Trophoblast cell (in vitro differentiated cells and primary cell): Measurements from ENCODE around the gene RAB27A.

Source experiments
- DNase-seq, 2 donors: peaks; one replicate each; pipeline ENCODE4 v3.0.0-alpha.2; 2016
- H2AFZ ChIP-seq: 2 replicates; pipeline ENCODE4 v1.6.1; 2013; ENCODE audit warnings: low read length, moderate library complexity, mild to moderate bottlenecking; ENCODE audit not compliant: insufficient read depth, poor library complexity
- H2AK5ac ChIP-seq: 2 replicates; pipeline ENCODE4 v1.6.1; 2013; ENCODE audit warnings: mild to moderate bottlenecking, low read length
- H2BK120ac ChIP-seq: 2 replicates; pipeline ENCODE4 v1.6.1; 2013; ENCODE audit warnings: low read length, mild to moderate bottlenecking, moderate library complexity; ENCODE audit not compliant: insufficient read depth, poor library complexity
- H2BK12ac ChIP-seq: 2 replicates; pipeline ENCODE4 v1.6.1; 2013; ENCODE audit warnings: mild to moderate bottlenecking, low read length, moderate library complexity
- H2BK5ac ChIP-seq: 2 replicates; pipeline ENCODE4 v1.6.1; 2013; ENCODE audit warnings: low read length, low read depth, moderate library complexity, mild to moderate bottlenecking; ENCODE audit not compliant: poor library complexity
- H3K14ac ChIP-seq: 2 replicates; pipeline ENCODE4 v1.6.1; 2013; ENCODE audit warnings: mild to moderate bottlenecking, low read length
- H3K18ac ChIP-seq: 2 replicates; pipeline ENCODE4 v1.6.1; 2013; ENCODE audit warnings: mild to moderate bottlenecking, low read length
- H3K23ac ChIP-seq: 2 replicates; pipeline ENCODE4 v1.6.1; 2013; ENCODE audit warnings: low read length
- H3K27ac ChIP-seq: 2 replicates; pipeline ENCODE4 v1.5.1; 2013; ENCODE audit warnings: low read depth, mild to moderate bottlenecking, inconsistent platforms, low read length, moderate library complexity
- H3K27me3 ChIP-seq: 2 replicates; pipeline ENCODE4 v1.6.1; 2013; ENCODE audit warnings: inconsistent platforms, mild to moderate bottlenecking, low read length, moderate library complexity; ENCODE audit not compliant: insufficient read depth
- H3K36me3 ChIP-seq, 2 experiments: 1 replicate in 1 of 2; 2 replicates in 1 of 2; pipeline ENCODE4 v1.6.1; 2013; ENCODE audit warnings: low read length in 2 of 2, mild to moderate bottlenecking in 2 of 2, moderate library complexity in 1 of 2; ENCODE audit not compliant: insufficient read depth in 2 of 2, control insufficient read depth in 1 of 2
- H3K4ac ChIP-seq: 2 replicates; pipeline ENCODE4 v1.6.1; 2013; ENCODE audit warnings: low read depth, mild to moderate bottlenecking, low read length, moderate library complexity
- H3K4me1 ChIP-seq, 2 experiments: 1 replicate in 1 of 2; 2 replicates in 1 of 2; pipeline ENCODE4 v1.6.1; 2013; ENCODE audit warnings: low read length in 2 of 2, mild to moderate bottlenecking in 2 of 2, moderate library complexity in 1 of 2; ENCODE audit not compliant: insufficient read depth in 2 of 2, control insufficient read depth in 1 of 2
- H3K4me2 ChIP-seq: 2 replicates; pipeline ENCODE4 v1.6.1; 2013; ENCODE audit warnings: inconsistent platforms, mild to moderate bottlenecking, low read length, moderate library complexity
- H3K4me3 ChIP-seq: 2 replicates; pipeline ENCODE4 v1.5.1; 2013; ENCODE audit warnings: mild to moderate bottlenecking, low read depth, low read length, inconsistent platforms
- H3K79me1 ChIP-seq: one replicate; pipeline ENCODE4 v1.6.1; 2013; ENCODE audit warnings: low read length
- H3K79me2 ChIP-seq: 2 replicates; pipeline ENCODE4 v1.6.1; 2013; ENCODE audit warnings: low read length, mild to moderate bottlenecking; ENCODE audit not compliant: control insufficient read depth, insufficient read depth, poor library complexity
- H3K9ac ChIP-seq: 2 replicates; pipeline ENCODE4 v1.6.1; 2013; ENCODE audit warnings: mild to moderate bottlenecking, low read length
- H3K9me3 ChIP-seq: 2 replicates; pipeline ENCODE4 v1.6.1; 2013; ENCODE audit warnings: low read depth, mild to moderate bottlenecking, control low read depth, inconsistent platforms, low read length; ENCODE audit not compliant: insufficient read depth
- H4K12ac ChIP-seq: 2 replicates; pipeline ENCODE4 v1.6.1; 2013; ENCODE audit warnings: low read depth, mild to moderate bottlenecking, low read length, moderate library complexity
- H4K8ac ChIP-seq: 2 replicates; pipeline ENCODE4 v1.6.1; 2013; ENCODE audit warnings: low read depth, mild to moderate bottlenecking, low read length, moderate library complexity
- H4K91ac ChIP-seq: one replicate; pipeline ENCODE4 v1.6.1; 2013; ENCODE audit warnings: low read depth, mild to moderate bottlenecking, low read length, moderate library complexity
- WGBS: extraction: QIAGEN DNeasy Blood & Tissue Kit; methylation state at CpG from one replicate; pipeline ENCODE4 v1.1.7; 2013; ENCODE audit warnings: missing lambda C conversion rate; ENCODE audit not compliant: insufficient read length, insufficient coverage; ENCODE audit errors: extremely low coverage; 5-methylcytosine and 5-hydroxymethylcytosine counted together

Gene RAB27A

DNA sequence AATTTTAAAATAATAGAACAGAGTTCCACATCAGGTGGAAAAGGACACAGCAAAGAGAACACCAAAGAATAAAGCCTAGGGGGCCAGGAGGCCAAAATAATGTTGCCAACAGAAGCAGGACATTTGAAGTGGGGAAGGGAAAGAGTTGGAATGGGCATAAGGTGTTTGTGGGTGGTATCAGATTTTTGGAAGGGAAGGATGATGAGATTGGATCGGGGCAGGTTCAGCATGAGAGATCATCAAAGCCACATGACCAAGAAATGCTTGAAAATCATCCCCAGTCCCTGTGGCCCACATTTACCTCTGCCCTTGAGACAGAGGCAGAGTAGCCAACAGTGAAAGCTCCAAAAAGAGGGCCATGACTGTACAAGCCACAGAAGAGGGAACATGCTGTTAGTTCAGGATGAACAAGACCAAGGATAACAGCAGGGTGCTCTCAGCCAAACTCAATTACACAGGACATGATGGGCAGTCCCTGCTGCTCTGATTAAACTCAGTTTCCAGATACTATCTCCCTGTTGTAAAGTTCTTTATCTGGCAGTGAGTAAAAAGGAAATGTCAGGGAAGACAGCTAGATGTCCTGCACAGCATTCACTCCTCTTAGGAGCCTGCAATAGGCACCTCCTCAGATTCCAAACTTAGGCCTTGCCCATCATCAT is 32.5 kb downstream of the RAB27A start:
- 100% methylated on average over 1 of the region's 1 CpG for WGBS
- Histone ChIP-seq H3K9ac (no peak overlapping the region), H2AK5ac (no peak overlapping the region), H3K36me3 (no peaks in the 10 kb centered on the region), H4K91ac (no peak overlapping the region), H3K27ac (no peak overlapping the region), H3K4me3 (no peak overlapping the region), H3K4ac (no peak overlapping the region), H3K4me2 (no peak overlapping the region), H4K8ac (no peak overlapping the region), H3K79me1 (no peaks in the 10 kb centered on the region), H2BK5ac (no peak overlapping the region), H2BK12ac (no peak overlapping the region), H3K23ac (no peak overlapping the region), H3K4me1 (no peaks in the 10 kb centered on the region), H3K18ac (no peak overlapping the region), H4K12ac (no peak overlapping the region), H3K27me3 (no peaks in the 10 kb centered on the region), H3K79me2 (no peaks in the 10 kb centered on the region), H2BK120ac (no peak overlapping the region), H3K9me3 (no peaks in the 10 kb centered on the region), H3K14ac (no peak overlapping the region), H2AFZ (no peak overlapping the region)
- no peak for DNase-seq

DNA sequence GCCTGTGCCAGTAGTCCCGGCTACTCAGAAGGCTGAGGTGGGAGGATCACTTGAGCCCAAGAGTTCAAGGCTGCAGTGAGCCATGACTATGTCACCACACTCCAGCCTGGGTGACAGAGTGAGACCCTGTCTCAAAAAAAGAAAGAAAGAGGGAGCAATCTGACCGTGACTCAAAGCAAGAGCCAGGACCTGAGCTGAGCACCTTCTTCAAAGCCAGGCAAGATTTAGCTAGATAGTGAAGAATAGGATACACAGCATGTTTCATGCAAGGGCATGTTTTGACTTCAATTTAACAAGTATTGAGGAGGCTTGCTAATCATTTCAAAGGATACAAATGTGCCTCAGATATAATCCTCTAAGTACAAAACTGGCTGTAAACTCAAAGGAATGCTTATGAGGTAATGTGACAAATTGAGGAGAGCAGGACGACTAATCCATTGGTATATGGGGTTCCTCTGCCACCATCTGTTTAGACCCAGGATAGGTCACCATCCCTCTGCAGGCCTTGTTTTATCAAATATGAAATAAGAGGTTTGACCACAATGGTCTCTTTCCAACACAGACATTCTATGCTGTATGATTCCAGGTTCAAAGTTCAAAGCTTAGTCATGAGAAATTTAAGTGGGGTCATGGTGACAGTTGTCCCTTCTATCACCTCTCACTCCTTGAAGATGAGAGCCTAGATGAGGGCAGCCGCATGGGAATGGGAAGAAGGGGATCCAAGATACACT is 33.2 kb downstream of the RAB27A start:
- Histone ChIP-seq H2AK5ac (no peak overlapping the region), H3K36me3 (no peaks in the 10 kb centered on the region), H3K9ac (no peak overlapping the region), H3K4me3 (no peak overlapping the region), H3K4ac (no peak overlapping the region), H3K4me1 (no peaks in the 10 kb centered on the region), H2BK5ac (no peak overlapping the region), H3K27ac (no peak overlapping the region), H2BK12ac (no peak overlapping the region), H3K14ac (no peak overlapping the region), H2AFZ (no peak overlapping the region), H3K27me3 (no peaks in the 10 kb centered on the region), H4K91ac (no peak overlapping the region), H3K4me2 (no peak overlapping the region), H4K8ac (no peak overlapping the region), H3K79me2 (no peaks in the 10 kb centered on the region), H3K79me1 (no peaks in the 10 kb centered on the region), H4K12ac (no peak overlapping the region), H2BK120ac (no peak overlapping the region), H3K18ac (no peak overlapping the region), H3K9me3 (no peaks in the 10 kb centered on the region), H3K23ac (no peak overlapping the region)
- no CpG with 5 or more reads among the region's 4 CpGs for WGBS
- DNase-seq, result no peak

DNA sequence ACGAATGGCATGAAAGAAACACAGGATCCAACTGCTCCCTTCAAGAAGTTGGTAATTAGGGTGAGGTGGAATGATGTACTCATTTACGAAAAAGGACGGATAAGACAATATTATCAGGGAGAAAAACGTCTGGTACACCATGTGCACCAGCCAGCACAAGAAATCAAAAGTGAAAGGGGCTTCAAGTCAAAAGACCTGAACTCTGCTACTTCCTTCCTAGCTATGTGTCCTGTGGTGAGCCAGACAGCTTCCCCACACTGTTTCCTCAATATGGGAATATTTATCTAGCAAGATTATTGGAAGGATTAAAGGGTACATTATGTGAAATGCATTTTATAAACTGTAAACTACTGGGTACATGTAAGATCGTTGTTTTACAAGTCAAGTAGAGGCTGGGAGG is 33.9 kb downstream of the RAB27A start:
- no peak overlapping the region for H2BK120ac ChIP-seq
- H4K91ac ChIP-seq, result no peak overlapping the region
- H3K79me1 ChIP-seq, result no peaks in the 10 kb centered on the region
- H3K27ac ChIP-seq, result no peak overlapping the region
- no peaks in the 10 kb centered on the region for H3K4me1 ChIP-seq
- no peak overlapping the region for H3K4ac ChIP-seq
- no peak overlapping the region for H2AFZ ChIP-seq
- H2BK12ac ChIP-seq, result no peak overlapping the region
- DNase-seq, result no peak
- H2BK5ac ChIP-seq, result no peak overlapping the region
- H3K79me2 ChIP-seq, result no peaks in the 10 kb centered on the region
- H3K36me3 ChIP-seq, result no peaks in the 10 kb centered on the region
- no peak overlapping the region for H3K14ac ChIP-seq
- no peak overlapping the region for H2AK5ac ChIP-seq
- WGBS, result no CpG with 5 or more reads among the region's 5 CpGs
- H3K9ac ChIP-seq, result no peak overlapping the region
- no peak overlapping the region for H3K4me3 ChIP-seq
- H3K4me2 ChIP-seq, result no peak overlapping the region
- H3K23ac ChIP-seq, result no peak overlapping the region
- H4K12ac ChIP-seq, result no peak overlapping the region
- H4K8ac ChIP-seq, result no peak overlapping the region
- H3K18ac ChIP-seq, result no peak overlapping the region
- H3K9me3 ChIP-seq, result no peaks in the 10 kb centered on the region
- H3K27me3 ChIP-seq, result no peaks in the 10 kb centered on the region

DNA sequence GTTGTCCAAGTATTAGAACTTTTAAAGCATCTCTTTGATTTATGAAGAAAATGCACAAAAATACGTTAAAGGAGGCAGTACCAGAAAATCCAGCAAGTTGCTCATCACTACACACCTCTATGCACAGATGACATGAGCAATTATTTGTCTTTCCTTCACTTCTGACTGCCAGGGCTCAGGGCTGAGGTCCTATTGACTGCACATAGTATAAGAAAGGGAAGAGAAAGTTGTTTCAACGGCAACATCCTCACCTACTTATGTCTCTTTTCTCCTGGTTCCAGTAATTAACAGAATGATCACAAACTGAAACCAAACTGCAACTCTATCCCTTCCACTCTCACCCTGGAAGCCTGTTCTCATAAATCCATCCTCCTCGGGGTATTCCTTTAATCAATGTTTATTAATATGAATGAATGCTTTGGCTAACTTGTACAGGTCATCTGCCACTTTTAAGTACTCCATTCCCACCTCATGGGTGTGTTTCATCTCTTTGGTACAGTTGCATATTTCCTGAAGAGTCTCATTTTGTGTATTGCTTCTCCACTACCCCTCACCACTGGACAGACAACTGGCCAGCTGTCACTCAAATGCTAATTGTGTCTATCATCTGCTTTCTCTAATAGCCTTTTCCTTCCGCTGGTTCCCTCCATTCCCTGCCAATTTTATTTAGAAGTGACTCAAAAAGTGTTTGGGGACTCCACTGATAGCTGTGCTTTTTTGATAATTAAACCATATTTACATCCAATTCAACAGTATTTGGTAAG is 34.5 kb downstream of the RAB27A start:
- H2BK12ac ChIP-seq, result no peak overlapping the region
- no peak overlapping the region for H3K14ac ChIP-seq
- H3K4ac ChIP-seq, result no peak overlapping the region
- no peak overlapping the region for H2AFZ ChIP-seq
- no peaks in the 10 kb centered on the region for H3K79me1 ChIP-seq
- H3K27ac ChIP-seq, result no peak overlapping the region
- no peaks in the 10 kb centered on the region for H3K27me3 ChIP-seq
- no peak overlapping the region for H3K9ac ChIP-seq
- no peak overlapping the region for H3K18ac ChIP-seq
- H3K36me3 ChIP-seq, result no peaks in the 10 kb centered on the region
- no peak overlapping the region for H4K12ac ChIP-seq
- no peak overlapping the region for H4K91ac ChIP-seq
- no peak overlapping the region for H3K4me2 ChIP-seq
- H4K8ac ChIP-seq, result no peak overlapping the region
- H2BK120ac ChIP-seq, result no peak overlapping the region
- no peak for DNase-seq
- H2BK5ac ChIP-seq, result no peak overlapping the region
- no peak overlapping the region for H3K23ac ChIP-seq
- H3K79me2 ChIP-seq, result no peaks in the 10 kb centered on the region
- H2AK5ac ChIP-seq, result no peak overlapping the region
- WGBS, result no CpG with 5 or more reads among the region's 4 CpGs
- H3K4me3 ChIP-seq, result no peak overlapping the region
- no peaks in the 10 kb centered on the region for H3K4me1 ChIP-seq
- no peaks in the 10 kb centered on the region for H3K9me3 ChIP-seq
